MG63 (cell line): Measurements from ENCODE around the gene GPR78. TPM values are rescaled to one million over a fixed set of nuclear protein-coding genes. Genes with fewer than 3 reads are reported as not detected.
A peak's percentile ranks its signal among the peaks of the same experiment; 100 is the strongest.

Source experiments
- DNase-seq: peaks from one replicate; pipeline ENCODE4 v3.0.0-alpha.2; 2020
- H3K27me3 ChIP-seq: fragments of 250-450 bp; sonication (Bioruptor Pico); 2 replicates; pipeline ENCODE4 v1.5.1; 2020; ENCODE audit warnings: mild to moderate bottlenecking, moderate library complexity
- H3K36me3 ChIP-seq: fragments of 250-450 bp; sonication (Bioruptor Pico); 2 replicates; pipeline ENCODE4 v1.5.1; 2020; ENCODE audit warnings: mild to moderate bottlenecking, moderate library complexity
- H3K4me3 ChIP-seq: fragments of 250-450 bp; sonication (Bioruptor Pico); 2 replicates; pipeline ENCODE4 v1.5.1; 2020; ENCODE audit warnings: mild to moderate bottlenecking, moderate library complexity
- H3K9me3 ChIP-seq: fragments of 250-450 bp; sonication (Bioruptor Pico); 2 replicates; pipeline ENCODE4 v1.5.1; 2020; ENCODE audit warnings: mild to moderate bottlenecking, moderate library complexity
- total RNA-seq: library from RNA; depleted of rRNA; stranded (reverse); fragments of >200 nt; shearing (Covaris generic); gene quantifications from 2 replicates; pipeline ENCODE4 v1.2.3, GENCODE V29; 2014; ENCODE audit warnings: low replicate concordance; rRNA removed

GPR78 gene
- total RNA-seq = 0.33 TPM in 1 of 2 replicates, not detected in the other

- no peak within 1 kb of the TSS for H3K4me3 ChIP-seq
Observed at GRCh38 chr4:8580321-8581093, at the start of gene GPR78. Gene GPR78, plus strand, starts transcription at chr4:8580392. Its CDS starts 591 bp downstream, at chr4:8580983.

GRCh38 chr4:8532245-8532781 is 47.9 kb upstream of the GPR78 start:
- Histone ChIP-seq H3K9me3 (no peaks in the 10 kb centered on the region), H3K4me3 (no peak overlapping the region), H3K36me3 (no peaks in the 10 kb centered on the region), H3K27me3 (no peaks in the 10 kb centered on the region)
- no peak for DNase-seq

More at GRCh38 chr4:8580321-8581093, at the start of gene GPR78:
- peak; percentile 50 for DNase-seq
- Histone ChIP-seq H3K9me3 (no peaks in the 10 kb centered on the region), H3K36me3 (no peaks in the 10 kb centered on the region), H3K27me3 (no peaks in the 10 kb centered on the region)

- Histone ChIP-seq H3K36me3 (no peaks in the 10 kb centered on the region), H3K9me3 (no peaks in the 10 kb centered on the region), H3K4me3 (no peak overlapping the region), H3K27me3 (no peaks in the 10 kb centered on the region)
- no peak for DNase-seq
Observed at GRCh38 chr4:8533274-8533865, 46.8 kb upstream of the GPR78 start.

- Histone ChIP-seq H3K9me3 (no peaks in the 10 kb centered on the region), H3K4me3 (no peak overlapping the region), H3K36me3 (no peaks in the 10 kb centered on the region), H3K27me3 (no peaks in the 10 kb centered on the region)
- DNase-seq = peak; percentile 43
Observed at GRCh38 chr4:8534129-8534528, 46.1 kb upstream of the GPR78 start.

GRCh38 chr4:8534611-8535010 is 45.6 kb upstream of the GPR78 start:
- no peak overlapping the region for H3K4me3 ChIP-seq
- H3K27me3 ChIP-seq = no peaks in the 10 kb centered on the region
- DNase-seq = no peak
- no peaks in the 10 kb centered on the region for H3K9me3 ChIP-seq
- H3K36me3 ChIP-seq = no peaks in the 10 kb centered on the region

- Histone ChIP-seq H3K36me3 (no peaks in the 10 kb centered on the region), H3K27me3 (no peaks in the 10 kb centered on the region), H3K4me3 (no peak overlapping the region), H3K9me3 (no peaks in the 10 kb centered on the region)
- no peak for DNase-seq
Observed at GRCh38 chr4:8536467-8536866, 43.7 kb upstream of the GPR78 start.

GRCh38 chr4:8537041-8537461 is 43.1 kb upstream of the GPR78 start:
- peak; percentile 87 for DNase-seq
- Histone ChIP-seq H3K27me3 (no peaks in the 10 kb centered on the region), H3K36me3 (no peaks in the 10 kb centered on the region), H3K9me3 (no peaks in the 10 kb centered on the region), H3K4me3 (no peak overlapping the region)

- DNase-seq = no peak
- Histone ChIP-seq H3K27me3 (no peaks in the 10 kb centered on the region), H3K4me3 (no peak overlapping the region)
Observed at GRCh38 chr4:8538076-8538702, 42.0 kb upstream of the GPR78 start.

GRCh38 chr4:8538703-8539567 is 41.3 kb upstream of the GPR78 start:
- Histone ChIP-seq H3K27me3 (no peaks in the 10 kb centered on the region), H3K36me3 (no peaks in the 10 kb centered on the region), H3K9me3 (no peaks in the 10 kb centered on the region), H3K4me3 (no peak overlapping the region)
- DNase-seq = peak; percentile 79

More at GRCh38 chr4:8538076-8538702, 42.0 kb upstream of the GPR78 start:
- H3K9me3 ChIP-seq = no peaks in the 10 kb centered on the region
- H3K36me3 ChIP-seq = no peaks in the 10 kb centered on the region

GRCh38 chr4:8539661-8540060 is 40.5 kb upstream of the GPR78 start:
- no peak overlapping the region for H3K4me3 ChIP-seq
- H3K36me3 ChIP-seq = no peaks in the 10 kb centered on the region
- H3K9me3 ChIP-seq = no peaks in the 10 kb centered on the region
- no peaks in the 10 kb centered on the region for H3K27me3 ChIP-seq
- no peak for DNase-seq

GRCh38 chr4:8540072-8540471 is 40.1 kb upstream of the GPR78 start:
- Histone ChIP-seq H3K27me3 (no peaks in the 10 kb centered on the region), H3K9me3 (no peaks in the 10 kb centered on the region), H3K4me3 (no peak overlapping the region), H3K36me3 (no peaks in the 10 kb centered on the region)
- DNase-seq = no peak

- no peak for DNase-seq
- Histone ChIP-seq H3K4me3 (no peak overlapping the region), H3K27me3 (no peaks in the 10 kb centered on the region), H3K36me3 (no peaks in the 10 kb centered on the region), H3K9me3 (no peaks in the 10 kb centered on the region)
Observed at GRCh38 chr4:8540586-8540985, 39.6 kb upstream of the GPR78 start.

- no peaks in the 10 kb centered on the region for H3K9me3 ChIP-seq
- H3K4me3 ChIP-seq = no peak overlapping the region
- no peak for DNase-seq
- H3K27me3 ChIP-seq = no peaks in the 10 kb centered on the region
- H3K36me3 ChIP-seq = no peaks in the 10 kb centered on the region
Observed at GRCh38 chr4:8540991-8541390, 39.2 kb upstream of the GPR78 start.

- no peaks in the 10 kb centered on the region for H3K9me3 ChIP-seq
- no peak overlapping the region for H3K4me3 ChIP-seq
- no peaks in the 10 kb centered on the region for H3K27me3 ChIP-seq
- DNase-seq = no peak
- no peaks in the 10 kb centered on the region for H3K36me3 ChIP-seq
Observed at GRCh38 chr4:8541981-8542715, 38.0 kb upstream of the GPR78 start.

- no peaks in the 10 kb centered on the region for H3K27me3 ChIP-seq
- H3K36me3 ChIP-seq = no peaks in the 10 kb centered on the region
- DNase-seq = peak; percentile 53
Observed at GRCh38 chr4:8542776-8543525, 37.2 kb upstream of the GPR78 start.

More at GRCh38 chr4:8542776-8543525, 37.2 kb upstream of the GPR78 start:
- Histone ChIP-seq H3K9me3 (no peaks in the 10 kb centered on the region), H3K4me3 (no peak overlapping the region)
